HG03442 (cell line): ENCODE measurements around the gene PRRX2.
"Not testable (repeated sequence)": the region's sequence is repeated elsewhere in the genome, so short reads cannot be mapped to it uniquely, and the experiment has no call there.

Experiments used
- ATAC-seq: cut with Tn5 transposase; IDR thresholded peaks from one replicate; pipeline ENCODE4 v1.9.1; 2021; ENCODE audit warnings: mild to moderate bottlenecking, moderate library complexity; ENCODE audit not compliant: unreplicated experiment

Gene PRRX2

GRCh38 chr9:129751841-129752801 lies 86.7 kb downstream of the PRRX2 start:
- no peak for ATAC-seq

- no peak for ATAC-seq
Measured at GRCh38 chr9:129752900-129753729, 87.7 kb downstream of the PRRX2 start, which contains the start of gene PTGES. Gene PTGES (minus strand): TSS chr9:129753042. CDS start chr9:129753012, 30 bp downstream.

- ATAC-seq = no peak
Measured at GRCh38 chr9:129755151-129755550, 89.7 kb downstream of the PRRX2 start.

GRCh38 chr9:129756191-129756590 lies 90.7 kb downstream of the PRRX2 start:
- no peak for ATAC-seq

- no peak for ATAC-seq
Measured at GRCh38 chr9:129757045-129757444, 91.6 kb downstream of the PRRX2 start.

- no peak for ATAC-seq
Measured at GRCh38 chr9:129759319-129759718, 93.9 kb downstream of the PRRX2 start.

GRCh38 chr9:129759804-129760502 lies 94.5 kb downstream of the PRRX2 start:
- no peak for ATAC-seq

GRCh38 chr9:129760784-129761183 lies 95.3 kb downstream of the PRRX2 start:
- not testable (repeated sequence) for ATAC-seq

- ATAC-seq = no peak
Measured at GRCh38 chr9:129761293-129761900, 96.0 kb downstream of the PRRX2 start.

- ATAC-seq = no peak
Measured at GRCh38 chr9:129761901-129762369, 96.5 kb downstream of the PRRX2 start.

- not testable (repeated sequence) for ATAC-seq
Measured at GRCh38 chr9:129762370-129762984, 97.0 kb downstream of the PRRX2 start.

GRCh38 chr9:129762985-129763926 lies 97.8 kb downstream of the PRRX2 start:
- no peak for ATAC-seq

GRCh38 chr9:129765764-129766317 lies 100.4 kb downstream of the PRRX2 start:
- ATAC-seq = no peak

GRCh38 chr9:129768486-129768885 lies 103.0 kb downstream of the PRRX2 start:
- no peak for ATAC-seq

GRCh38 chr9:129769669-129770068 lies 104.2 kb downstream of the PRRX2 start:
- ATAC-seq = no peak

GRCh38 chr9:129770741-129771140 lies 105.3 kb downstream of the PRRX2 start:
- ATAC-seq = no peak
